Stimulated activated CD8-positive, alpha-beta memory T cell treated with anti-CD3 and anti-CD28 coated beads, Interleukin-15, amount 100 ng/mL, for 4 hours (primary cell): ENCODE measurements around the gene TIGAR.

Experiments
- DNase-seq, 2 donors: peaks; one replicate each; pipeline ENCODE4 v3.0.0-alpha.2; 2020; ENCODE audit warnings: low read depth in 2 of 2

Gene TIGAR, protein sequence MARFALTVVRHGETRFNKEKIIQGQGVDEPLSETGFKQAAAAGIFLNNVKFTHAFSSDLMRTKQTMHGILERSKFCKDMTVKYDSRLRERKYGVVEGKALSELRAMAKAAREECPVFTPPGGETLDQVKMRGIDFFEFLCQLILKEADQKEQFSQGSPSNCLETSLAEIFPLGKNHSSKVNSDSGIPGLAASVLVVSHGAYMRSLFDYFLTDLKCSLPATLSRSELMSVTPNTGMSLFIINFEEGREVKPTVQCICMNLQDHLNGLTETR

DNA sequence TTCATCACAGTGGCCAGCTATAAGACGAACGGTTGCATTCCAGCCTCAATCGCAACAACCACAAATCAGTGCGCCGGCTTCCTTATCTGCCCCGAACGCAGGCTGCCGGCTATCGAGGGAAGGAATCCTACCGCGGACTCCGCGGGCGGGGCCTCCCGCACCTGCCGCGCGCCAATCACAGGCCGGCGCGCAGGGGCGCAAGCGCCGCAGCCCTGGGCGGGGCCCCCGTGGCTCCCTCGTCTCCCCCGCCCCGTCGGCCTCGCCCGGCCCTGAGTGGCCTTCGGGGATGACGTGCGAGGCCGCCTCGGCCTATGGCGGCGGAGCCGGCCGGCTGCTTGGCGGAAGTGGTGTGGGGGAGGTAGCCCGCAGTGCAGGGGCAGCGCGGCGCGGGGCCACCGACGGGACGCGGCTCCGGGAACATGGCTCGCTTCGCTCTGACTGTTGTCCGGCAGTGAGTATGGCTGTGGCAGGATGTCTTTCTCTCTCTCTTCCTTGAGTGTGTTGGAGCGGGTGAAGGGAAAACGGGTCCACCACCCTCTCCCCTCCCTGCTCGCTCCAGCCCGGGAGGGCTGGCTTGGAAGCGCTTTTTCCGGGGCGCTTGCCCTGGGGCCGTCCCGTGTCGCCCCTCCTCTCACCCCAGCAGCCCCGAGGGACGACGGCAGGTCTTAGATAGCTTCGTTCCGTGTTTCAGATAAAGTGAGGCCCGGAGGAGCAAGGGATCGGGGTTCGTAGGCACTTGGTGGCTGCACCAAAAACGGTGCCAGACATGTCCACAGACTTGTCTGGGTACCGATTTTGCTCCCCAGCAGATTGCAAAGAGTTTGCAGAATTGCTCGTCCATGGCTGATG, at the start of gene TIGAR:
Gene TIGAR, plus strand, starts transcription at position 361 of the 849 bp plus-strand sequence. Its CDS starts 59 bp downstream, at position 420.
- DNase-seq: peak; percentile 79 to 87

GRCh38 chr12:4271717-4272423, 49.1 kb upstream of the TIGAR start:
- DNase-seq: peak; percentile 80 to 89

- DNase-seq: peak; percentile 66 to 68
These were observed 48.4 kb upstream of the TIGAR start for GRCh38 chr12:4272424-4273272.

DNA sequence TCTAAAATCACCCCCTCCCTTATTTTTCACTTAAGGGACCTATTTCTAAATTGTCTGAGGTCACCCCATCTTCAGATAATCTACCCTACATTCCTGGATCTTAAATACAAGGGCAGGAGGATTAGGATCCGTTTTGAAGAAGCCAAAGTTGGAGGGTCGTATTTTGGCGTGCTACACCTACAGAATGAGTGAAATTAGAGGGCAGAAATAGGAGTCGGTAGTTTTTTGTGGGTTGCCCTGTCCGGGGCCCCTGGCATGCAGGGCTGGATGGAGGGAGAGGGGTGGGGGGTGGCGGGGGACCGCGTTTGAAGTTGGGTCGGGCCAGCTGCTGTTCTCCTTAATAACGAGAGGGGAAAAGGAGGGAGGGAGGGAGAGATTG, 47.8 kb upstream of the TIGAR start:
- DNase-seq: no peak

DNA sequence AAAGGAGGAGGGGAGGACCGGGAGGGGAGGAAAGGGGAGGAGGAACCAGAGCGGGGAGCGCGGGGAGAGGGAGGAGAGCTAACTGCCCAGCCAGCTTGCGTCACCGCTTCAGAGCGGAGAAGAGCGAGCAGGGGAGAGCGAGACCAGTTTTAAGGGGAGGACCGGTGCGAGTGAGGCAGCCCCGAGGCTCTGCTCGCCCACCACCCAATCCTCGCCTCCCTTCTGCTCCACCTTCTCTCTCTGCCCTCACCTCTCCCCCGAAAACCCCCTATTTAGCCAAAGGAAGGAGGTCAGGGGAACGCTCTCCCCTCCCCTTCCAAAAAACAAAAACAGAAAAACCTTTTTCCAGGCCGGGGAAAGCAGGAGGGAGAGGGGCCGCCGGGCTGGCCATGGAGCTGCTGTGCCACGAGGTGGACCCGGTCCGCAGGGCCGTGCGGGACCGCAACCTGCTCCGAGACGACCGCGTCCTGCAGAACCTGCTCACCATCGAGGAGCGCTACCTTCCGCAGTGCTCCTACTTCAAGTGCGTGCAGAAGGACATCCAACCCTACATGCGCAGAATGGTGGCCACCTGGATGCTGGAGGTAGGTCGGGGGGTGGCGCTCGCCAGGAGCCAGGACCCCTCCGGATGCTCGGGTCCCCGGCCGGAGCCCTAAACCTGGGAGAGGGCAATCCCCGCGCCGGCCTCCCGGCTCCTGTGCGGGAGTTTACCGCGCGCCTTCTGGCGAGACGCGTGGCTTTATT, 47.2 kb upstream of the TIGAR start, which contains the start of gene CCND2:
Gene CCND2, plus strand, starts transcription at position 111 of the 744 bp plus-strand sequence. Its CDS starts 279 bp downstream, at position 390.
- DNase-seq: peak; percentile 62 to 69

- DNase-seq: no peak
These were observed 46.5 kb upstream of the TIGAR start for GRCh38 chr12:4274396-4275015.

GRCh38 chr12:4275016-4275869, 45.8 kb upstream of the TIGAR start:
- no peak for DNase-seq

- no peak for DNase-seq
These were observed 45.1 kb upstream of the TIGAR start for GRCh38 chr12:4275870-4276301.

DNA sequence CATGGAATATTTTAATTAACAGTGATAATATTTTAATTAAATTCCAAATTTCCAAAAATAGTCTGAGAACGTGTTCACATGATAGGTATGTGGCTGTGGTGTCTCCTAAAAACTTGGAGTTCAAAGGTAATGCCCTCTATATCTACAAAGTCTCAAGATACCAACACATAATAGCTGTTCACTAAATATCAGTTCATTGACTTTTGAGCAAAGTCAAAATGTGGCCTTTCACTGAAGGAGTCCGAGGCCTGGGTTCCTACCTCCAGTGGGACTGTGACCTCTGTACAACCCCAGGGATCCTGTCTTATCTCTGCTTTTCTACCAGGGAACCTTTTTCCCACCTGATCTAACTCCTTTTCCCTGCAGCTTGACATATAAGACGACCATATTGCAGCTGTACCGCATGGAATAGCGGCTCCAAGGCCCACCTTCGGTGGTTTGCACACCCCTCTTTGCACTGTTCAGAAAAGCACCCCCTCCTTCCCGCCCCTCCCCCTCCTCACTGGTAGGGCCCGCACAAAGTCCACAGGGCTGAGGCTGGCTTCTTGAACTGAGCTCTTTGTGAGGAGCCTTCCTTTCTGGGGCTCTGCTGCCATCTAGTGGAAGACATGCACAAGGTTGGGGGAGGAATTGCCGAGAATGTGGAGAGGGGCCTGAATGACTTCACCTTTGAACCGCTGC, 44.3 kb upstream of the TIGAR start:
- DNase-seq: peak; percentile 54 to 77

DNA sequence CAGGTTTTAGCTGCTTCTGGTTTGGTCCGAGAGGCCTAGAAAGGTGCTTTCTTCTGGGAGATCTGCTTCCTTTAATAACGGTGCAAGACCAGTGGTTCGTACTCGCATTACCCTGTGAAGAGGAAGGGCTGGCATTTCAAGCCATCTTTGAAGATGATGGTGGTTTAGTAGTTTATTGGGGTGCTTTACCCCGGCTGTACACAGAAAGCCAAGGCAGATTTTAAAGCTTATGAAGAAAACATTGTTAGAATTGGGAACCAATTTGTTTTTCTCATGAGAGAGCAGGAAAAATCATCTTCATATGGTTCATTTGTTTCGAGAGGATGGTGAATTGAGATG, 43.8 kb upstream of the TIGAR start:
- DNase-seq: no peak

DNA sequence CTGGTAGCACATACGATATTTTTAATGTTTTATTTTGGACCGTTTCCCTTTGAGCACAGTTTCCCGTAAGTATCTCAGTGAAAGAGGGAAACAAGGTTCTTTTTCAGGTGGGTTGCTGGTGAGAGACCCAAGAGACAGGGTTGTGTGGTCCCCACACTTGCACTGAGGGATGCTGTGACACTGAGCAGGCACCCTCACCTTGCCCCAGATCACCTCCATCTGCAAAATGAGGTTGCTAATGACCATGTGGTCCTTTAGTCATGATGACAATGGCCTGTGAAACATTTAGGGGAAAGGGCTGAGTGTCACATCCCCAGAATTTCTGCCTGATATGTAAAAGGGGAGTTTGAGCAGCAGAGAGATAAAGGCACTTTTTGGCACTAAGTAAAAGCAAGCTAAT, 43.2 kb upstream of the TIGAR start:
- no peak for DNase-seq

DNA sequence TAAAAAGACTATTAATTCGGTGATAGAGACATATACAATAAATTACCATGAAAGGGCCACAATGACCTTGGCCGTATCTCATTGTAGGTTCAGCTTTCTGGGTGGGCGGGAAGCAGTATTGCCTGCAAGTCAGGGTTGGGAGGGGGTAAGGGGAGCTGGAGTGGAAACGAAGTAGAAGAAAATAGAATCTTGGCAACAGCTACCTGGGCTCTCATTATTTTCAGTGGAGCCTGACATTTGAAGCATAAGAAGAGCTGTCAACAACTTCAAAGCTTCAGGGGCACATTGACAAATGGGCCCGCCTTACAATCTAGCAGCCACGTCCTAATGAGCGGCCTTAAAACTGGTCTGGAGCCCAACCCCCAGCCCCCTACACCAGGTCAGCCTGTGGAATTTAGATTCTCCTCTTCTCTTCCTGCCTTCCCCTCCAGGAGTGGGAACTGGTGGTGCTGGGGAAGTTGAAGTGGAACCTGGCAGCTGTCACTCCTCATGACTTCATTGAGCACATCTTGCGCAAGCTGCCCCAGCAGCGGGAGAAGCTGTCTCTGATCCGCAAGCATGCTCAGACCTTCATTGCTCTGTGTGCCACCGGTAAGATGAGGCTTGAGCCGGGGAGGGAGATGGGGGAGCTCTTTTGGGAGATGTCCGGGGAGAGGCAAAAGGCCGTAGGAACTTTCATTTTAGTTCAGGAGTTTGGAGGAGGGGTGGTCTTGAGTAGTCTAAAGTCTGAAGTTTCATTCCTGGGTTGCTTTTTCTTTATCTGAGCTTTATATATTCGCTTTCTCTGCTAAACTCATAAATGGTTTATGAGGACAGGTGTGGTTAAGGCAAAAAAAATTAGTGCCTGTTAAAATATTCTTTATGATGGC, 42.5 kb upstream of the TIGAR start:
- DNase-seq: no peak

GRCh38 chr12:4279198-4279690, 41.8 kb upstream of the TIGAR start:
- DNase-seq: no peak

- no peak for DNase-seq
These were observed 40.5 kb upstream of the TIGAR start for GRCh38 chr12:4280351-4281163.

DNA sequence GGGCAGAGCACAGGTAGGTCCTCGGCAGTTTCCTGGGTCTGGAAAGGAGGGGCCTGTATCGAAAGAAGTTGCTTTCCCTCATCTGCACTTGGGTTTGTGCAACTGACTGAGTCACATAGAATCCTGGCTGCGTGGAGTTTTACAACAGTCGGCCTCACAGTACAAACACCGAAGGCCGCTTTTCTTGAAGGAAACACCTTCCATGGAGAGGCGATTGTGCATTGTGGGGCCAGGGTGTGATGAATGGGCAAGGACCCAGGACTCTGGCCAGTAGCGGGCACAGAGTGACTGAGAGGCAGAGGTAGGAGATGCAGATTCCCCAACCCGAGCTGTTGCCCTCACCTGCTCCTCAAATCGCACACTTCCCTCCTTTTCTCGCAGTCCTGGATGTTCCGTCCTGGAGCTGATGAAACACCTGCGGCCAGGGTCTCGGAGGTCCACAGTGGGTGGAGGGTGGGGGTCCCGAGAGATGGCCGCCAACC, 39.8 kb upstream of the TIGAR start:
- no peak for DNase-seq

DNA sequence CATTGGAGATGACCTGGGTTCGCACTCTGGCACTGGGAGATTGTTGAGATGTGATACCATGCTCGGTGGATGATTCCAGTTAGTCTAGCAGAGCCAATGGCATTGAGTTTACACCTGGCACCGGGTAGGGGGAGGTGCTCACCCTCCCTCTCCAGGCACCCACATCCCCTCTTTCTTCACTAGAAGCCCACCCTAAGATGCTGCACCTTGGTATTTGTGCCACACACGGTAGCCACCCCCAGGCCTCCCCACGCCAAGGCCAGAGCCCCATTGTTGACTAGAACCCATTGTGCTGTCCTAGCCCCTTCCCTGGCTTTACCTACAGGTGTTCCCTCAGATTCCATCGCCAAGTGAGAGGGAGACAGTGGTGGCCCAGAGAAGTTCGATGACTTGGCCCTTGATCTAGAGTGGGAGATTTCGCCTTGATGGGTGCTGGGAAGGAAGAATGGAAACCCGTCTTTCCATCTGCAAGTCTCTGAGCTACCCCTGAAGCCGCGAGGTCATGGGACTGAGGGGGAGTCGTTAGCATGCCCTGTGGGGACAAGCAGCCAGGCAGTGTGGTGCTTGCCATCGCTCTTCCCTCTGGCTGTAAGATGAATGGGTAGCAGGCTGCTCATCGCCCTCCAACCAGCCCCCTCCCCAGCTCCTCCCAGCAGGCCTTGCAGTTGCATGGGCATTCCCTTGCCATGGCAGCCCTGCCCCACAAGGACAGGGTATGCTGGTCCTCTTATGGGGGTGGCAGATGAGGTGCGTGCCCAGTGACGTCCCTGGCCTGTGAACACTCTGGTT, 38.7 kb upstream of the TIGAR start:
- no peak for DNase-seq
